ENCODE results near the gene EYA2. TPM values are rescaled to one million over a fixed set of nuclear protein-coding genes. Genes with fewer than 3 reads are reported as not detected.

Gene EYA2
- total and polyA plus RNA-seq, 7 donors = 1.2 to 11.8 (median 3.3) TPM

DNA sequence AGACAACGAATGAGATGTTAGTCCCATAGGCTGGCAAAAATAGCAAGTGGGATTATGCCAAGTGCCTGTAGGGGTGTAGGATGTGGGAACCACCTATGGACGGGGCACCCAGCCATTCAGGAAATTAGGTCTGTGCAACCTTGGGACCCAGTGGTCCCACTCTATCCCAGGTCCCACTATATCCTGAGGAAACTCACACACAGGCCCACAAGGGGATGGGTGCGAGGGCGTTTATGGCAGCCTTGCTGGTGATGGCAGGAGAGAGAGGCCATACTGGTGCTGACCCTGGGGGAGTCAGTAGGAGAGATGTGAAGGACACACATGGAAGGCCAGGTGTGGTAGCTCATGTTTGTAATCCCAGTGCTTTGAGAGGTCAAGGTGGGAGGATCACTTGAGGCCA is 163.6 kb downstream of the EYA2 start:
- DNase-seq = no peak
- 93% methylated on average over 4 of the region's 4 CpGs for WGBS, 2 donors
- H3K4me1 ChIP-seq = peaks cover 0 to 10% (median 3%) of the 10 kb centered on the region in 4 donors
- TF ChIP-seq POLR2A (IDR thresholded peaks at IDR 0.05) (no peak), POLR2AphosphoS5 (IDR thresholded peaks at IDR 0.05) (no peak), EP300 (IDR thresholded peaks at IDR 0.05) (no peak)
- TF ChIP-seq, protein P1, sequence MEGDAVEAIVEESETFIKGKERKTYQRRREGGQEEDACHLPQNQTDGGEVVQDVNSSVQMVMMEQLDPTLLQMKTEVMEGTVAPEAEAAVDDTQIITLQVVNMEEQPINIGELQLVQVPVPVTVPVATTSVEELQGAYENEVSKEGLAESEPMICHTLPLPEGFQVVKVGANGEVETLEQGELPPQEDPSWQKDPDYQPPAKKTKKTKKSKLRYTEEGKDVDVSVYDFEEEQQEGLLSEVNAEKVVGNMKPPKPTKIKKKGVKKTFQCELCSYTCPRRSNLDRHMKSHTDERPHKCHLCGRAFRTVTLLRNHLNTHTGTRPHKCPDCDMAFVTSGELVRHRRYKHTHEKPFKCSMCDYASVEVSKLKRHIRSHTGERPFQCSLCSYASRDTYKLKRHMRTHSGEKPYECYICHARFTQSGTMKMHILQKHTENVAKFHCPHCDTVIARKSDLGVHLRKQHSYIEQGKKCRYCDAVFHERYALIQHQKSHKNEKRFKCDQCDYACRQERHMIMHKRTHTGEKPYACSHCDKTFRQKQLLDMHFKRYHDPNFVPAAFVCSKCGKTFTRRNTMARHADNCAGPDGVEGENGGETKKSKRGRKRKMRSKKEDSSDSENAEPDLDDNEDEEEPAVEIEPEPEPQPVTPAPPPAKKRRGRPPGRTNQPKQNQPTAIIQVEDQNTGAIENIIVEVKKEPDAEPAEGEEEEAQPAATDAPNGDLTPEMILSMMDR (IDR thresholded peaks at IDR 0.05) = no peak
- H3K4me3 ChIP-seq = no peak overlapping the region
- no peaks in the 10 kb centered on the region for H3K36me3 ChIP-seq
- H3K27me3 ChIP-seq = no peaks in the 10 kb centered on the region
- intact Hi-C loops (cut with DNase I) = no loop called here
- no peak overlapping the region for H3K27ac ChIP-seq
- H3K9me3 ChIP-seq = no peaks in the 10 kb centered on the region

DNA sequence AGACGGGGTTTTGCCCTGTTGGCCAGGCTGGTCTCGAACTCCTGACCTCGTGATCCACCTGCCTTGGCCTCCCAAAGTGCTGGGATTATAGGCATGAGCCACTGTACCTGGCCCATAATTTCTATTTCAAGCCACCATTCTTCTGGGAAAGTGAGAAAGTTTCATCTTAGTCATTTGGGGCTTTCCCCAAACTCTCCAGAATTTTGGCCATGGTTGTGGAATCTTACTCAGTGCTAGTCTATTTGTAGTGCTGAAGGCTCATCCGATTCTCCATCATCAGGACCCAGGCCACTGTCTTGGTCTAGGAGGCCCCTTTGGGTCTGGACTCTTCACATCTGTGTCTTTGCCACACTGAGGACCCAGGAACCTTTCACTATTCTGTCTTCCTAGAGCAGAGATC is 164.9 kb downstream of the EYA2 start:
- no peaks in the 10 kb centered on the region for H3K27me3 ChIP-seq
- no peak overlapping the region for H3K4me3 ChIP-seq
- intact Hi-C loops (cut with DNase I) = no loop called here
- no peaks in the 10 kb centered on the region for H3K36me3 ChIP-seq
- no peak overlapping the region for H3K27ac ChIP-seq
- no peaks in the 10 kb centered on the region for H3K9me3 ChIP-seq
- TF ChIP-seq EP300 (IDR thresholded peaks at IDR 0.05) = no peak
- TF ChIP-seq, protein P1 (IDR thresholded peaks at IDR 0.05) = no peak
- no peak for TF ChIP-seq POLR2A (IDR thresholded peaks at IDR 0.05)
- TF ChIP-seq POLR2AphosphoS5 (IDR thresholded peaks at IDR 0.05) = no peak
- peaks cover 0 to 10% (median 3%) of the 10 kb centered on the region in 4 donors for H3K4me1 ChIP-seq
- DNase-seq = no peak
- WGBS, 2 donors = 87 to 93% methylated on average over 4 of the region's 4 CpGs

DNA sequence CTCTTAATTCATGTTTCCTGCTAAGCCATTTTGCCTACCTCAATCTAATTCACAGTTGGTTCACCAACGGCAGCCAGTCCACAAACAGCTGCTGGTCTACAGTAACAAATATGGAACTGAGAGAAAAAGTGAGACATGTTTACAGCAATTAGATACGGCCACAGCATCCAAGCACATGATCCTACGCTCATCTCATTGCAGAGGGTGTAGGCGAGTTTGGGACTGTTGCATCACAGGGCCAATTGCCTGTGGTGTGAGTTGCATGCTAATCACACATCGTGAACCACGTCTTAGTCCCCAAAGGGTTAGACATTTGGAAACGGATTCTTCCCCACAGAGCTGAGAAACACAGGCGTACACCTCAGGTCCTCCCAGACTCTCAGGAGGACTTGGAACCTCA is 166.9 kb downstream of the EYA2 start:
- no peak for DNase-seq
- Histone ChIP-seq H3K27ac (no peak overlapping the region), H3K27me3 (no peaks in the 10 kb centered on the region), H3K36me3 (no peaks in the 10 kb centered on the region), H3K4me1 (no peaks in the 10 kb centered on the region), H3K9me3 (peaks cover 0 to under 1% (median 0%) of the 10 kb centered on the region in 4 donors), H3K4me3 (no peak overlapping the region)
- 94 to 95% methylated on average over 8 of the region's 8 CpGs for WGBS, 2 donors
- intact Hi-C loops (cut with DNase I) = no loop called here
- no peak for TF ChIP-seq POLR2AphosphoS5 (IDR thresholded peaks at IDR 0.05)
- TF ChIP-seq, protein P1 (IDR thresholded peaks at IDR 0.05) = no peak
- TF ChIP-seq EP300 (IDR thresholded peaks at IDR 0.05) = no peak
- TF ChIP-seq POLR2A (IDR thresholded peaks at IDR 0.05) = no peak

DNA sequence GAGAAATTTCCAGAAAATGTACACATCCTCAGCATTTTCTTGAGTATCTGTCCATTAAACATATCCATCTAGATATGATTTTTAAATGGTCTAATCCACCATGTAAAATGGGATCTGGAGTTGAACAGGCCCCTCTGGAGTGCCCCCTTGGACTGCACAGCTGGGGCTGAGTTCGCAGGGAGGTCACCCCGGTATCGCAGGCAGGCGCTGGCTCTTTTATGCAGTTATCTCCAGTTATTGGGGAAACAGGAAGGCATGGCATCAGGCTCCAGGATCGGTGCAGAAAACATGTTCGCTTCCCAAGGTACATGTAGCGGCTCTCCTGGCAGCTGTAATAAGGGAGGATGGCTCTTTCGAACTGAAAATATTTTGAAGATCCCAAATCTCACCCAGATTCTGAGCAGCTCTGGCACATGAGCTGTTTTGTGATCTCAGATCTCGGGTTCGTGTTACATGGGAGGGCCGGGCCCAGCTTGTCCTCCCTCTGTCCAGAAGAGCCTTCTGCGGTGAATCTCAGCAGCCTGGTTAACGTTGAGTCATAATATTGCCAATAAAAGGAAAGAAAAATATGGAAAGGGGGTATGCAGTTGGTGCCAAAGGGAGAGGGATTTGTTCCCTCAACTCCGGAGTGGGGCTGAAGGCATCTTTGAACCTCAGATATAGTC is 167.7 kb downstream of the EYA2 start:
- TF ChIP-seq EP300 (IDR thresholded peaks at IDR 0.05) = no peak
- TF ChIP-seq POLR2A (IDR thresholded peaks at IDR 0.05) = no peak
- TF ChIP-seq, protein P1 (IDR thresholded peaks at IDR 0.05) = no peak
- TF ChIP-seq POLR2AphosphoS5 (IDR thresholded peaks at IDR 0.05) = no peak
- Histone ChIP-seq H3K36me3 (no peaks in the 10 kb centered on the region), H3K9me3 (peaks cover 3 to 6% (median 5%) of the 10 kb centered on the region in 4 donors), H3K4me3 (no peak overlapping the region), H3K4me1 (no peaks in the 10 kb centered on the region), H3K27me3 (no peaks in the 10 kb centered on the region), H3K27ac (no peak overlapping the region)
- intact Hi-C loops (cut with DNase I) = no loop called here
- 80 to 81% methylated on average over 14 of the region's 14 CpGs for WGBS, 2 donors
- no peak for DNase-seq

DNA sequence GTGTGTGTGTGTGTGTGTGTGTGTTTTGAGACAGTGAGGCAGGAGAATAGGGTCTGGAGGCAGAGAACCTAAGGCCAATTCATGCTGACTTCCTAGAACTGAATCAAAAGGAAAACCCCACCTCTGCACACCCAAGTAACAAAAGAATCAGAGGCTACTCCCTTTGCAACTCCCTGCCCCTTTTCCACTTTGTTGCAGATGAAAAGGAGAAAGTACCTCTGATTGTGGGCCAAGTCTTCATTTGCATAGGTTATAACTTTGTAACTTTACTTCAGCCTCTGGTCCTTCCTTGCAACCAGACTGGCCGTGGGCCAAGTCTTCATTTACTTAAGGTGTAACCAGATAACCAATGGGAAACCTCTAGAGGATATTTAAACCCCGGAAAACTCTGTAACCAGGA is 168.8 kb downstream of the EYA2 start:
- Histone ChIP-seq H3K4me1 (no peaks in the 10 kb centered on the region), H3K4me3 (no peak overlapping the region), H3K9me3 (peaks cover 8 to 15% (median 13%) of the 10 kb centered on the region in 4 donors), H3K36me3 (no peaks in the 10 kb centered on the region), H3K27me3 (no peaks in the 10 kb centered on the region), H3K27ac (no peak overlapping the region)
- DNase-seq = no peak
- TF ChIP-seq EP300 (IDR thresholded peaks at IDR 0.05) (no peak), POLR2A (IDR thresholded peaks at IDR 0.05) (no peak), POLR2AphosphoS5 (IDR thresholded peaks at IDR 0.05) (no peak)
- TF ChIP-seq, protein P1 (IDR thresholded peaks at IDR 0.05) = no peak
- intact Hi-C loops (cut with DNase I) = no loop called here
- WGBS, 2 donors = 13 to 48% methylated on average over 2 of the region's 2 CpGs

Measured in sigmoid colon (tissue), 7 donors.